BLaER1 (cell line): ENCODE results near the gene IL1RL1.

Experiments
- H3K27ac ChIP-seq: shearing (Covaris generic); formaldehyde crosslinking; 2 replicates; pipeline ENCODE4 v1.8.1; 2022
- H3K27me3 ChIP-seq: shearing (Covaris generic); formaldehyde crosslinking; 2 replicates; pipeline ENCODE4 v1.8.1; 2022
- H3K36me3 ChIP-seq: shearing (Covaris generic); formaldehyde crosslinking; 2 replicates; pipeline ENCODE4 v1.8.1; 2022
- H3K4me1 ChIP-seq: shearing (Covaris generic); formaldehyde crosslinking; 2 replicates; pipeline ENCODE4 v1.8.1; 2022
- H3K4me2 ChIP-seq: shearing (Covaris generic); formaldehyde crosslinking; 2 replicates; pipeline ENCODE4 v1.8.1; 2022
- H3K4me3 ChIP-seq: shearing (Covaris generic); formaldehyde crosslinking; 2 replicates; pipeline ENCODE4 v1.8.1; 2022
- H3K9ac ChIP-seq: shearing (Covaris generic); formaldehyde crosslinking; 2 replicates; pipeline ENCODE4 v1.8.1; 2022
- H3K9me3 ChIP-seq: shearing (Covaris generic); formaldehyde crosslinking; 2 replicates; pipeline ENCODE4 v1.8.1; 2022
- H4K20me1 ChIP-seq: shearing (Covaris generic); formaldehyde crosslinking; 2 replicates; pipeline ENCODE4 v1.8.1; 2022
- Cebpa-rat ChIP-seq: shearing (Covaris generic); IDR thresholded peaks from 2 replicates; pipeline ENCODE4 v1.8.1; 2022

IL1RL1 gene

DNA sequence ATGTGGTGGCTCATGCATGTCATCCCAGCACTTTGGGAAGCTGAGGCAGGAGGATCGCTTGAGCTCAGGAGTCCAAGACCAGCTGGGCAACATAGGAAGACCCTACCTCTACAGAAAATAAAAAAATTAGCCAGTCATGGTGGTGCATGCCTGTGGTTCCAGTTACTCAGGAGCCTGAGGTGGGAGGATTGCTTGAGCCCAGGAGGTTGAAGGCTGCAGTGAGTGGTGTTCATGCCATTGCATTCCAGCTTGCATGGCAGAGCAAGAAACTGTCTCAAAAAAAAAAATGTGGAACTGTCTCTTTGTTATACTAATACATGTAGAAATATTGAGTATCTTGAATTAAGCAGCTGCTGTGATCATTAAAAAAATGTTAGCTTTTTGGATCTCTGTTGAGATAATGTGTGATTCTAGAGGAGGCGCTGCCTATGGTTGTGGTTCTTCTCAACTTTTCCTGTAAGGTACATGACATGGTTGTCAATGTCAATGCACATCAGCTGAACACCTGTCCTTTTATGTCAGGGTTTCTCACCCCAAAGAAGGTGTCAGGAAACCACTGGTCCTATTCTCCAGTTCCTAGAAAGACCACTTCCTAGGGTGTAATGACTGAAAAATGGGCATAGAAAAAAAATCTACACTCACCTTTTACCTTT, 34.7 kb upstream of the IL1RL1 start:
- Histone ChIP-seq H3K4me1 (no peaks in the 10 kb centered on the region), H3K36me3 (no peaks in the 10 kb centered on the region), H3K9me3 (peaks cover 11% of the 10 kb centered on the region), H4K20me1 (no peaks in the 10 kb centered on the region), H3K9ac (no peak overlapping the region), H3K27ac (no peak overlapping the region), H3K27me3 (no peaks in the 10 kb centered on the region), H3K4me2 (no peak overlapping the region), H3K4me3 (no peak overlapping the region)
- TF ChIP-seq Cebpa-rat = no peak

DNA sequence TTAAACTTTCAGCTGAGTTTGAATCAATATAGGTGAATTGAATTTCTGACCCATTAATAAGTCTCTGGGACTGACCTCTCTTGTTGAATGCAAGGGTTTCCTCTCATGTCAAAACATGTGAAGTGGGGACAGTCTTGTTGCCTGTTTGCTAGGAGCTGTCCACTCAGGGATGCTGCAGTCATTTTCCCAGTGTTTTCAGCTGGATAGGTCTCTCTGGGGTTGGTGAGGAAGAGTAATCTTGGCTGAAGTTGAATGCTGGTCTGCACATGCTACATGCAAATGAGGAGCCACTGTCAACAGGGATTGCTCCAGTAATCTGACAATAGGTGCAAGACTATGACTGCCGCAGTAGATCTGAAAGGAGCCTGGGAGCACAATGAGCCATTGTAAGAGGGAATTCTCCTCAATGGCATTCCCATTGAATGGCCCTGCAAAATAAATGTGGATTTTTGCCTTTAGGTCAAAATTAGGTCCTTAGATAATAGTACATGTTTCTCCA, 34.1 kb upstream of the IL1RL1 start:
- no peaks in the 10 kb centered on the region for H3K4me1 ChIP-seq
- no peak overlapping the region for H3K9ac ChIP-seq
- peaks cover 11% of the 10 kb centered on the region for H3K9me3 ChIP-seq
- no peaks in the 10 kb centered on the region for H3K36me3 ChIP-seq
- TF ChIP-seq Cebpa-rat = no peak
- H3K27me3 ChIP-seq = no peaks in the 10 kb centered on the region
- H3K4me3 ChIP-seq = no peak overlapping the region
- H4K20me1 ChIP-seq = no peaks in the 10 kb centered on the region
- H3K4me2 ChIP-seq = no peak overlapping the region
- H3K27ac ChIP-seq = no peak overlapping the region

DNA sequence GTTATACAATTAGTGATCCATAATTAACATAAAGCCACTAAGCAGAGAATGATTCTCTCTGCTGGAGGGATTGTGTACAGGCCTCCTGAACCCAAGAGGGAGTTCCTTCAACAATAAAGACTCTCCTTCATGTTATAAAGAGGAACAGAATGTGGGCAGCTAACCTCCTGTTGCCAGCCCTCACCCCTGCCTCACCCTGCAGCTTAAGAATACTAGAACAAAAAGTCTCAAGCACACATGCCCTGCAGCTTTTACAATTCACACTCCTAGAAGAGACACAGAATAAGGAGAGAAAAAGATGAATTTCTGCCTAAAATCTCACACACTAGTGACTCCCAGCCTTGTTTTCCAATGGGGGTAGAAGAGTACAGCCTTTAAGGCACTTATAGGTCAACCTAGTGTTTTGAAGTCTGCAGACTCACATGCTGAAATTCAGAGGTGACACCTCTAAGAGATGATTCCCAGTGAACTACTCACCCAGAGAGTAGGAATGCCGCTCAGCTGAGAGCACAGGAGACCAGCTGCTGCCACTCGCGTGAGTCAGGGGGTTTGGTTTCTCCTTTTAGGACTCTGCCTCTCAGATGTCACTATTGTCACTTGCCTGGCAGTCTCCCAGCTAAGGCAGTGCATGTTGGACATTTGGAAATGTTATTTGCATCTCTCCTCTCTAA, 32.5 kb upstream of the IL1RL1 start:
- H3K4me2 ChIP-seq = no peak overlapping the region
- H3K9ac ChIP-seq = no peak overlapping the region
- H4K20me1 ChIP-seq = no peaks in the 10 kb centered on the region
- no peak overlapping the region for H3K27ac ChIP-seq
- no peaks in the 10 kb centered on the region for H3K27me3 ChIP-seq
- no peaks in the 10 kb centered on the region for H3K36me3 ChIP-seq
- TF ChIP-seq Cebpa-rat = no peak
- peaks cover 11% of the 10 kb centered on the region for H3K9me3 ChIP-seq
- no peak overlapping the region for H3K4me3 ChIP-seq
- H3K4me1 ChIP-seq = no peaks in the 10 kb centered on the region

DNA sequence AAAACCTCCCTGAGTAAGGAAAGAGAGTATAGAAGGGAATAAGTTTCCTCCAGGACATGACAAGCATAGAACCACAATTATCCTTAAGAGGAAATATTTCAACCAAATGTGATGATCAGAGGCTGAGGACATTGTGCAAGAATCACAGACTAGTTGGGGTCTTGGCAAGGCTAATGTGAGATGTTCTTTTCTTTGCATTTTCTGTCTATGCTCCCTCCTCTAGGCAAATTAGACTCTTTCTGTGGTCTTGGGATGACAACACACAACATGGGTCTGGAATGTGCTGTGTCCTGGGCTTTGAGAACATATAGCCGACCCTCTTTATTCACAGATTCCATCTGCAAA, 32.0 kb upstream of the IL1RL1 start:
- no peaks in the 10 kb centered on the region for H3K4me1 ChIP-seq

DNA sequence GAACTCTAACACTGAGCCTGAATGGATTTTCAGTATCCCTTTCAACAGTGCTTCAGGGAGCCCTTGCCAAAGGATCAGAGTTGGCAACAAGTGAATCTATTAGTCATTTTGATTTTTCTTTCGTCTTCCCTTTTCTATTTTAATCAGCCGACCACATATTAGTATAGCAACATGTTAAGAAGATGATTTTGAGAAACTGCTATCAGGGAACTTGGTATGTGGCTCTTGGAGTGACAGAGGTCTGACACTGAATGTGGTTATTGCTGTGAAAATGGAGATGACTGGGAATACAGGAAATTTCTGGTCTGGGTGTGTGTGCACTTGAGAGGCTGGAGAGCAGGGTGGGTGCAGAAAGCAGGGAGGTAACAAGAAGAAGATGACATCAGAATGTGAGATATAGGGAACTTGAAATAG, 28.7 kb upstream of the IL1RL1 start:
- no peak overlapping the region for H3K9ac ChIP-seq
- no peak overlapping the region for H3K4me3 ChIP-seq
- TF ChIP-seq Cebpa-rat = no peak
- H3K27ac ChIP-seq = no peak overlapping the region
- H4K20me1 ChIP-seq = no peaks in the 10 kb centered on the region
- H3K36me3 ChIP-seq = no peaks in the 10 kb centered on the region
- H3K4me1 ChIP-seq = no peaks in the 10 kb centered on the region
- no peaks in the 10 kb centered on the region for H3K27me3 ChIP-seq
- H3K9me3 ChIP-seq = no peaks in the 10 kb centered on the region
- H3K4me2 ChIP-seq = no peak overlapping the region

More for the DNA sequence above, 32.0 kb upstream of the IL1RL1 start:
- no peaks in the 10 kb centered on the region for H4K20me1 ChIP-seq
- no peaks in the 10 kb centered on the region for H3K36me3 ChIP-seq
- no peak overlapping the region for H3K9ac ChIP-seq
- no peaks in the 10 kb centered on the region for H3K27me3 ChIP-seq
- peaks cover 11% of the 10 kb centered on the region for H3K9me3 ChIP-seq
- TF ChIP-seq Cebpa-rat = no peak
- H3K27ac ChIP-seq = no peak overlapping the region
- H3K4me3 ChIP-seq = no peak overlapping the region
- H3K4me2 ChIP-seq = no peak overlapping the region

DNA sequence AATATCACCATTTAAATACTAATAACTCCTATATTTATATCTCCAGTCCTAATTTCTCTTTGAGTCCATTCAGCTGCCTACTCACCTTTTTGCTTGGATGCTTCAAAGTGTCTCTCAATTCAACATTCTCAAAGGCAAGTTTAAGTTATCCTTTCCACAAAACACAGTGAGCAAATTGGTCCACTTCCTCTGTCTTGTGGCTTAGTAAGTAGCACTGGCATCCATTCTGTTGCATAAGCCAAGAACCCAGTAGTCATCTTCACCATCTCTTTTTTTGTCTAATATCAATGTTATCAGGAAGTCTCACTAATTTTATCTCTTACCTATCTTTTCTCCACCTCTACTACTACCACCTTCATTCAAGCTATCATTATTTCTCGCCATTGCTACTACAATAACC, 27.4 kb upstream of the IL1RL1 start:
- Histone ChIP-seq H4K20me1 (no peaks in the 10 kb centered on the region), H3K9me3 (no peaks in the 10 kb centered on the region), H3K4me2 (no peak overlapping the region), H3K4me3 (no peak overlapping the region), H3K27ac (no peak overlapping the region), H3K9ac (no peak overlapping the region), H3K4me1 (no peaks in the 10 kb centered on the region), H3K36me3 (no peaks in the 10 kb centered on the region), H3K27me3 (no peaks in the 10 kb centered on the region)
- TF ChIP-seq Cebpa-rat = no peak

DNA sequence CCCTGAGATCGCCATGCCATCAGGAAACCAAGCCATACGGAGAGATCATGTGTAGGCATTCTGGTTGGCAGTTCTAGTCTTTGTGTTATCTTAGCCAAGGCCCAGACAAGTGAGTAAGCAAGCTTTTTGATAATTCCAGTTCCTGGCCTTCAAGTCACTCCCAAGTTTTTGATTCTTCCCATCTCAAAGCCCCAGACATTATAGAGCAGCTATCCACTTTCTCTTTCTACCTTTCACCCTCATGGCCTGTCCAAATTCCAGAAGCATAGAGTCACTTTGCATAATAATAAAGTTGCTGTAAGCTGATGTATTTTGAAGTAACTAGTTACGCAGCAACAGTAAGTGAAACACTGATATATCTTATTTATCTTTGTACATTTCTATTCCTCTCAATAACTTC, 26.8 kb upstream of the IL1RL1 start:
- Histone ChIP-seq H3K4me1 (no peaks in the 10 kb centered on the region), H3K9me3 (no peaks in the 10 kb centered on the region), H3K4me2 (no peak overlapping the region), H3K9ac (no peak overlapping the region), H3K27ac (no peak overlapping the region), H3K27me3 (no peaks in the 10 kb centered on the region), H3K4me3 (no peak overlapping the region), H3K36me3 (no peaks in the 10 kb centered on the region), H4K20me1 (no peaks in the 10 kb centered on the region)
- no peak for TF ChIP-seq Cebpa-rat

DNA sequence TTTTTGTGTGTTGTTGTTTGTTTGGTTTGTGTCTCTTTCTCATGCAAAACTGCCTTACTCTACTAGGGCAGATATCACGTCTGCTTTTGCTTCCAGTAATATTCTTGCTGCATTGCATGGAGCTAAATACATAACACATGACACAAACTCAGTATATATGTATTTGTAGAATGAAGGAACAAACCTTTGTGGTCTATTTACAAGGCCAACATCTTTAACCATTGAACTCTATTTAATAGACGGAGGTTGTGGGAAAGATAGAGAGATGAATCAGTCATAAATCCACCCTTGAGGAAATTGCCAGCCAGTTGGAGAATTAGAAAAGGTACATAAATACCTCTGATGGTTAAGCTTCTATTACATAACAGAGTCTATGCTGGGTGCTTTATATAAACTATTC, 26.0 kb upstream of the IL1RL1 start:
- no peaks in the 10 kb centered on the region for H3K27me3 ChIP-seq
- no peaks in the 10 kb centered on the region for H4K20me1 ChIP-seq
- no peak overlapping the region for H3K27ac ChIP-seq
- no peak overlapping the region for H3K4me2 ChIP-seq
- H3K36me3 ChIP-seq = no peaks in the 10 kb centered on the region
- no peaks in the 10 kb centered on the region for H3K9me3 ChIP-seq
- no peak overlapping the region for H3K9ac ChIP-seq
- no peaks in the 10 kb centered on the region for H3K4me1 ChIP-seq
- no peak for TF ChIP-seq Cebpa-rat
- H3K4me3 ChIP-seq = no peak overlapping the region

DNA sequence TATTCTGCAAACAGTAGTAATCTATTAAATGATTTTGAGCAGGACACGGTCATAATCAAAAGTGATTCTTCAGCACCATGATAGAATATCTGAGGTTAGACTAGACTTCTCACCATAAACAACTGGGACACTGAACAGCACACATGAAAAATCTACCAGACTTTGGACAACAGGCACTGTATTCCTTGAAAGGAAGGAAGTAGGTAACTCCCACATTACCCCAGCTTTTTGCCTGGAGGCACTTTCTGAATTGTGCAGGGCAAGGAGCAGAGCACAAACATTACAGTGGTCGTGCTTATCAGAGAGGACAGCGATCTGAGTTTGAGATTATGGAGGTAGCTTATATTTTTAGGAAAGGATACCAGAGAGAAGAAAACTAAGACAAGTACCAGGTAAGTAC, 25.3 kb upstream of the IL1RL1 start:
- no peaks in the 10 kb centered on the region for H3K4me1 ChIP-seq
- no peaks in the 10 kb centered on the region for H3K27me3 ChIP-seq

DNA sequence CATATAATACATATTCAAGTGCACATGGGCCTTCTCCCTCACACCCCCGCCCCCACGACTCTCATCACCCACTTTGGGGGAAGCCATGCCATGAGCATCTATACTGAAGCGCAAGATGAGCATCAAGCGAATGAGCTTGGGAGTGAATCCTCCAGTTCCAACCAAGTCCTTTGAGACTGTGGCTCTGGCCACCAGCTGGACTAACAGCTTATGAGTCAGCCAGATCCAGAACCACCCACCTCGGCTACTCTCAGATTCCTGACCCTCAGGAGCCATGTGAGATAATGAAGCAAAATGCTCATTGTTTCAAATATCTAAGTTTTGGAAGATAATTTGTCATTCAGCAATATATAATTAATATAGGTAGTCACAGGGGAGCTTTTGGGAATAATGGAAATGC, 22.2 kb upstream of the IL1RL1 start:
- Histone ChIP-seq H3K4me3 (no peak overlapping the region), H4K20me1 (no peaks in the 10 kb centered on the region), H3K27me3 (no peaks in the 10 kb centered on the region), H3K36me3 (no peaks in the 10 kb centered on the region), H3K27ac (no peak overlapping the region), H3K9ac (no peak overlapping the region), H3K4me2 (no peak overlapping the region), H3K9me3 (no peaks in the 10 kb centered on the region), H3K4me1 (peaks cover 7% of the 10 kb centered on the region)
- TF ChIP-seq Cebpa-rat = no peak

More for the DNA sequence above, 25.3 kb upstream of the IL1RL1 start:
- Histone ChIP-seq H3K4me2 (no peak overlapping the region), H3K4me3 (no peak overlapping the region), H3K36me3 (no peaks in the 10 kb centered on the region), H3K9me3 (no peaks in the 10 kb centered on the region), H3K9ac (no peak overlapping the region), H3K27ac (no peak overlapping the region), H4K20me1 (no peaks in the 10 kb centered on the region)
- no peak for TF ChIP-seq Cebpa-rat
